Heart left ventricle (tissue), 16 donors: ENCODE results near the gene ATXN7. TPM values are rescaled to one million over a fixed set of nuclear protein-coding genes. Genes with fewer than 3 reads are reported as not detected.

Experiments
- ATAC-seq, 4 donors: fragments of 200-7000 bp; cut with Tn5 transposase; one replicate each; pipeline ENCODE4 v1.9.1; 2020 to 2022; ENCODE audit warnings: moderate library complexity in 4 of 4, mild to moderate bottlenecking in 3 of 4, moderate number of reproducible peaks in 1 of 4
- DNase-seq, 5 donors: peaks; one replicate each; pipeline ENCODE4 v3.0.0-alpha.2; 2020
- H3K27ac ChIP-seq, 12 donors: fragments of 200-600 bp; sonication (generic) in 4 of 12; one replicate each; pipeline versions ENCODE4 v1.5.0 to v1.8.0; 2016 to 2022; ENCODE audit warnings: mild to moderate bottlenecking in 2 of 12
- H3K27me3 ChIP-seq, 9 donors: fragments of 200-600 bp; sonication (generic) in 2 of 9; one replicate each; pipeline versions ENCODE4 v1.5.1 to v1.8.0; 2016 to 2022; ENCODE audit warnings: mild to moderate bottlenecking in 3 of 9
- H3K36me3 ChIP-seq, 9 donors: fragments of 200-600 bp; sonication (generic) in 2 of 9; one replicate each; pipeline versions ENCODE4 v1.5.0 to v1.8.0; 2018 to 2022; ENCODE audit warnings: mild to moderate bottlenecking in 2 of 9
- H3K4me1 ChIP-seq, 12 donors: fragments of 200-600 bp; sonication (generic) in 4 of 12; one replicate each; pipeline versions ENCODE4 v1.5.0 to v1.8.0; 2016 to 2022; ENCODE audit warnings: mild to moderate bottlenecking in 3 of 12
- H3K4me3 ChIP-seq, 12 donors: fragments of 200-600 bp; sonication (generic) in 4 of 12; one replicate each; pipeline versions ENCODE4 v1.5.0 to v1.8.0; 2017 to 2022; ENCODE audit warnings: mild to moderate bottlenecking in 9 of 12, moderate library complexity in 4 of 12
- H3K9me3 ChIP-seq, 12 donors: fragments of 200-600 bp; sonication (generic) in 4 of 12; one replicate each; pipeline versions ENCODE4 v1.5.0 to v1.8.0; 2016 to 2022; ENCODE audit warnings: mild to moderate bottlenecking in 1 of 12
- CTCF ChIP-seq, 12 donors: fragments of 200-600 bp; sonication (generic) in 4 of 12; IDR thresholded peaks; one replicate each; pipeline versions ENCODE4 v1.5.0 to v1.8.0; 2018 to 2022; ENCODE audit warnings: antibody characterized with exemption in 12 of 12, mild to moderate bottlenecking in 5 of 12
- POLR2A ChIP-seq, 2 donors: fragments of 450-650 bp; IDR thresholded peaks; one replicate each; pipeline ENCODE4 v1.6.1; 2017; ENCODE audit warnings: antibody characterized with exemption in 2 of 2, mild to moderate bottlenecking in 2 of 2, moderate library complexity in 2 of 2
- WGBS, 4 donors: extraction: QIAGEN DNeasy Blood & Tissue Kit in 2 of 4; methylation state at CpG; one replicate each; pipeline versions ENCODE4 v1.1.5 to v1.1.7; 2013 to 2018; 5-methylcytosine and 5-hydroxymethylcytosine counted together
- intact Hi-C, 10 donors: fragments of 100-400 bp; cut with DNase I; formaldehyde crosslinking; loops; one replicate each; pipeline versions ENCODE4 v1.11.1 to v1.14.2; 2022
- polyA plus RNA-seq, 2 donors: library from polyadenylated mRNA; stranded (reverse); fragments of 200-250 nt; gene quantifications; one replicate each; pipeline ENCODE4 v1.2.3, GENCODE V29; 2013
- total RNA-seq, 9 donors: library from RNA; depleted of rRNA in 2 of 9; stranded (reverse); fragments of >200 nt in 2 of 9; fragmentation: NEBNext Ultra II Directional in 3 of 9; extraction: Animal tissue kit (Norgen Biotek cat#: 25700) in 3 of 9; gene quantifications; one replicate each; pipeline versions ENCODE4 v1.1.0 to v1.2.4, GENCODE V29; 2016 to 2023
- donor health status: ischemic (EF 13 %, LVEDD 7.1; RV severe dilation, severe dysfunction).
- donor health status: healthy with polysubstance abuse.
- donor health status: DM: no; HTN: yes; CAD: no.
- donor health status: DM: no; HTN: no; CAD: no.
- donor health status: ischemic (EF 25% LVEDD 6.9; RV normal size, moderate dysfunction).
- donor health status: ischemic (EF 25% LVEDD 5.7; RV mildly dilated, moderate dysfunction).
- donor health status: healthy.
- donor health status: DM: yes; HTN: yes; CAD: no.
- donor health status: ischemic (EF 35%, LVEDD 5.7; RV mildly dilated, moderate dysfunction).
- donor health status: nonischemic (EF 11% LVEDD 7.7; RV severe dilation, severe dysfunction).
- donor health status: DM: yes; HTN: yes; CAD: no.
- donor health status: PGD.
- donor health status: ischemic (EF 29% LVEDD 5.4; RV normal size, mild dysfunction).
- donor health status: nonischemic (EF 23%, LVEDD 6.1; RV moderate dilation, normal function).

The ATXN7 gene
- total and polyA plus RNA-seq, 11 donors, result 4.5 to 31.4 (median 16.7) TPM

- DNase-seq, result no peak
- Histone ChIP-seq H3K36me3 (no peaks in the 10 kb centered on the region), H3K4me1 (peaks cover 3 to 68% (median 35%) of the 10 kb centered on the region in 12 donors), H3K9me3 (no peaks in the 10 kb centered on the region), H3K27ac (no peak overlapping the region), H3K4me3 (no peak overlapping the region), H3K27me3 (no peaks in the 10 kb centered on the region)
- TF ChIP-seq CTCF (IDR thresholded peaks at IDR 0.05) (no peak), POLR2A (IDR thresholded peaks at IDR 0.05) (no peak)
- intact Hi-C loops, result loop anchor here in 3 of 10 donors (2.0 to 10.0 kb wide), 3 partner anchors 31 to 49 kb away; partner anchors contain the start of gene SCAANT1 (in 1 of the 3)
- 91 to 97% (median 95%) methylated on average over 1 of the region's 1 CpG for WGBS, 4 donors
- no peak for ATAC-seq
Measured at GRCh38 chr3:63963496-63963895, 99.8 kb downstream of the ATXN7 start.

- H3K36me3 ChIP-seq, result no peaks in the 10 kb centered on the region
- no peaks in the 10 kb centered on the region for H3K9me3 ChIP-seq
- TF ChIP-seq CTCF (IDR thresholded peaks at IDR 0.05) (no peak), POLR2A (IDR thresholded peaks at IDR 0.05) (no peak)
- H3K27ac ChIP-seq, result peak overlapping the region in 8 of 12 donors; percentile 9 to 72 (median 24)
- 49 to 65% (median 59%) methylated on average over 6 of the region's 6 CpGs for WGBS, 4 donors
- no peak for DNase-seq
- peaks cover 3 to 70% (median 40%) of the 10 kb centered on the region in 12 donors for H3K4me1 ChIP-seq
- H3K4me3 ChIP-seq, result no peak overlapping the region
- intact Hi-C loops, result loop anchor here in 2 of 10 donors (5.0 to 10.0 kb wide), 2 partner anchors 32 to 50 kb away; partner anchors contain the start of gene SCAANT1 (in 1 of the 2)
- ATAC-seq, result peak in 3 of 4 donors; percentile 36 to 68 (median 40)
- H3K27me3 ChIP-seq, result no peaks in the 10 kb centered on the region
Measured at GRCh38 chr3:63964681-63965485, 101.2 kb downstream of the ATXN7 start.

DNA sequence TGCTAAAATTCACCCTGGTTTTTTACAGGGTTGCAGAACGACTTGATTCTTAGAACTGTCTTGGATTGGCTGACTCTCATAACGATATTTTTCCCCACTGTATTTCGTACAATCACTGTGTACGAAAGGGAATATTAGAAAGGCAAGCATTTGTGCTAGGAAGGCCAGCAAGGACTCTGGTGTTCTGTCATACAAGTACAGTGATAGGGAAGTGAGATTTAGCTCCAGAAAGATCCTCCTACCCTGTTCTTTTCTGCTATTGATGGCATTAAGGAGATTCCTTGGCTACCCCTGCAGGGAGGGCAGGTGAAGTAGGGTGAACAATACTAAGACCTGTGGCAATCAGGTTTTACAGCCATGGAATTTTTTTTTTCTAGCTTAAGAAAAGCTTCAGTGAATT, 102.3 kb downstream of the ATXN7 start:
- no peak for ATAC-seq
- H3K36me3 ChIP-seq, result no peaks in the 10 kb centered on the region
- no peaks in the 10 kb centered on the region for H3K9me3 ChIP-seq
- H3K4me1 ChIP-seq, result peaks cover 0 to 70% (median 39%) of the 10 kb centered on the region in 12 donors
- 69 to 96% (median 95%) methylated on average over 4 of the region's 4 CpGs for WGBS, 4 donors
- no peak overlapping the region for H3K4me3 ChIP-seq
- TF ChIP-seq POLR2A (IDR thresholded peaks at IDR 0.05), result no peak
- TF ChIP-seq CTCF (IDR thresholded peaks at IDR 0.05), result no peak
- intact Hi-C loops, result loop anchor here in 1 of 10 donors (10.0 kb wide), 1 partner anchor 51 kb away; the partner anchor contains the start of gene SCAANT1
- no peaks in the 10 kb centered on the region for H3K27me3 ChIP-seq
- peak overlapping the region in 2 of 12 donors; percentile 12 to 92 for H3K27ac ChIP-seq
- DNase-seq, result no peak

- Histone ChIP-seq H3K4me3 (no peak overlapping the region), H3K27me3 (no peaks in the 10 kb centered on the region), H3K27ac (peak overlapping the region in 2 of 12 donors; percentile 70 to 92), H3K4me1 (peaks cover 0 to 71% (median 42%) of the 10 kb centered on the region in 12 donors), H3K9me3 (no peaks in the 10 kb centered on the region), H3K36me3 (no peaks in the 10 kb centered on the region)
- intact Hi-C loops, result loop anchor here in 1 of 10 donors (10.0 kb wide), 1 partner anchor 52 kb away; the partner anchor contains the start of gene SCAANT1
- TF ChIP-seq POLR2A (IDR thresholded peaks at IDR 0.05) (no peak), CTCF (IDR thresholded peaks at IDR 0.05) (no peak)
- 96 to 100% (median 99%) methylated on average over 1 of the region's 1 CpG for WGBS, 4 donors
- no peak for DNase-seq
- no peak for ATAC-seq
Measured at GRCh38 chr3:63966871-63967270, 103.2 kb downstream of the ATXN7 start.
